Activated CD4-positive, alpha-beta T cell treated with anti-CD3 and anti-CD28 coated beads, Interleukin-2, amount 50 U/mL, for 16 hours (primary cell): ENCODE data around the gene PLPP3.

Source experiments
- DNase-seq: peaks from one replicate; pipeline ENCODE4 v3.0.0-alpha.2; 2020

Gene PLPP3

GRCh38 chr1:56456435-56457101 is 122.8 kb downstream of the PLPP3 start:
- DNase-seq = no peak

GRCh38 chr1:56453417-56454078 is 125.8 kb downstream of the PLPP3 start:
- no peak for DNase-seq

GRCh38 chr1:56453016-56453415 is 126.3 kb downstream of the PLPP3 start:
- DNase-seq = no peak

- DNase-seq = no peak
Measured at GRCh38 chr1:56452027-56453011, 127.0 kb downstream of the PLPP3 start.

- no peak for DNase-seq
Measured at GRCh38 chr1:56451491-56451890, 127.9 kb downstream of the PLPP3 start.

GRCh38 chr1:56450004-56450666 is 129.2 kb downstream of the PLPP3 start:
- no peak for DNase-seq

- no peak for DNase-seq
Measured at GRCh38 chr1:56448529-56449300, 130.6 kb downstream of the PLPP3 start.

DNA sequence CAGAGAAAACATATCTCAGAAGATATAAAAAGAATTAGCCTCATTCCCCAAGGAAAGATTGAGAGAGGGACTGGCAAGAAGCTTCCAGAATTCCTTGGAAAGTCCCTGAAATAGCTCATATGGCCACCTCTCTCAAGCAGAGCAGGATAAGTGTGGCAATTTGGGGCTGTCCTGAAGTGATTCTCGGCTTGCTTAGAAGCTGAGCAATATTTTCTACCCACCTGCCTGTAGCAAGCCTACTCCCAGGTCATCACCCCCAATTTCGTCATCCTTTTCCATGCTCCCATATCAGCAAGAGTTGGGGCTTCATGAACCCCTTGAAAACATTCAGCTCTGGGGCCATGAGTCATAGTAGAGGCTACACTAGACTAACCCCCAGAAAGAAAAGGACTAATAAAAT is 131.5 kb downstream of the PLPP3 start:
- no peak for DNase-seq

GRCh38 chr1:56446531-56447098 is 132.7 kb downstream of the PLPP3 start:
- no peak for DNase-seq

- DNase-seq = no peak
Measured at GRCh38 chr1:56444960-56445646, 134.3 kb downstream of the PLPP3 start.
